HG02943 (cell line): ENCODE measurements around the gene BBOX1.
"Not testable (repeated sequence)": the region's sequence is repeated elsewhere in the genome, so short reads cannot be mapped to it uniquely, and the experiment has no call there.

Experiments
- ATAC-seq: cut with Tn5 transposase; IDR thresholded peaks from one replicate; pipeline ENCODE4 v1.9.1; 2021; ENCODE audit warnings: mild to moderate bottlenecking, low read depth, moderate library complexity; ENCODE audit not compliant: unreplicated experiment

Gene BBOX1

GRCh38 chr11:27174021-27174420, 133.4 kb downstream of the BBOX1 start:
- no peak for ATAC-seq

- no peak for ATAC-seq
These were observed 134.1 kb downstream of the BBOX1 start for GRCh38 chr11:27174672-27175210.

GRCh38 chr11:27175562-27175961, 134.9 kb downstream of the BBOX1 start:
- ATAC-seq, result not testable (repeated sequence)
